Neural progenitor cell (in vitro differentiated cells): ENCODE measurements around the gene ESYT2. TPM values are rescaled to one million over a fixed set of nuclear protein-coding genes. Genes with fewer than 3 reads are reported as not detected.

ENCODE experiments used
- DNase-seq: peaks from one replicate; pipeline ENCODE4 v3.0.0-alpha.2; 2016; ENCODE audit warnings: low spot score
- H2AFZ ChIP-seq: fragments of 200-600 bp; sonication (generic); replicated peaks from 2 replicates; pipeline ENCODE4 v1.6.1; 2016; ENCODE audit warnings: antibody characterized with exemption
- H3F3A ChIP-seq: fragments of 200-600 bp; sonication (generic); 2 replicates; pipeline ENCODE4 v1.6.1; 2016; ENCODE audit warnings: antibody characterized with exemption, low read depth
- H3K27ac ChIP-seq: fragments of 200-600 bp; sonication (generic); 2 replicates; pipeline ENCODE4 v1.5.1; 2016; ENCODE audit warnings: mild to moderate bottlenecking
- H3K27me3 ChIP-seq: fragments of 200-600 bp; sonication (generic); 2 replicates; pipeline ENCODE4 v1.6.1; 2016; ENCODE audit warnings: mild to moderate bottlenecking, moderate library complexity
- H3K36me3 ChIP-seq: fragments of 200-600 bp; sonication (generic); 2 replicates; pipeline ENCODE4 v1.5.1; 2016
- H3K4me1 ChIP-seq: fragments of 200-600 bp; sonication (generic); 2 replicates; pipeline ENCODE4 v1.6.1; 2016; ENCODE audit warnings: mixed run types
- H3K4me2 ChIP-seq: fragments of 200-600 bp; sonication (generic); 2 replicates; pipeline ENCODE4 v1.6.1; 2016
- H3K4me3 ChIP-seq: fragments of 200-600 bp; sonication (generic); 2 replicates; pipeline ENCODE4 v1.5.1; 2016
- H3K79me2 ChIP-seq: fragments of 200-600 bp; sonication (generic); 2 replicates; pipeline ENCODE4 v1.6.1; 2016; ENCODE audit warnings: low read depth
- H3K9ac ChIP-seq: fragments of 200-600 bp; sonication (generic); 2 replicates; pipeline ENCODE4 v1.6.1; 2016
- H3K9me3 ChIP-seq: fragments of 200-600 bp; sonication (generic); 2 replicates; pipeline ENCODE4 v1.5.1; 2016; ENCODE audit warnings: low read depth
- H4K20me1 ChIP-seq: fragments of 200-600 bp; sonication (generic); 2 replicates; pipeline ENCODE4 v1.6.1; 2016; ENCODE audit warnings: low read depth
- H3K27ac Mint-ChIP-seq: 3 replicates; pipeline ENCODE4 v1.8.0; 2021; ENCODE audit warnings: mixed read lengths
- H3K27me3 Mint-ChIP-seq: 2 replicates; pipeline ENCODE4 v1.8.0; 2022; ENCODE audit warnings: low read depth, mild to moderate bottlenecking, inconsistent platforms, moderate library complexity, mixed read lengths; ENCODE audit not compliant: insufficient read depth
- H3K36me3 Mint-ChIP-seq: 3 replicates; pipeline ENCODE4 v1.8.0; 2021; ENCODE audit warnings: mixed read lengths
- H3K4me1 Mint-ChIP-seq: 3 replicates; pipeline ENCODE4 v1.8.0; 2021; ENCODE audit warnings: mixed read lengths
- H3K4me3 Mint-ChIP-seq: 3 replicates; pipeline ENCODE4 v1.8.0; 2021; ENCODE audit warnings: mild to moderate bottlenecking, moderate library complexity, mixed read lengths
- H3K9me3 Mint-ChIP-seq: 3 replicates; pipeline ENCODE4 v1.8.0; 2020; ENCODE audit warnings: mixed read lengths
- CTCF ChIP-seq: fragments of 200-600 bp; sonication (generic); IDR thresholded peaks from 2 replicates; pipeline ENCODE4 v1.5.1; 2017; ENCODE audit warnings: antibody characterized with exemption, mild to moderate bottlenecking
- EZH2 ChIP-seq: fragments of 200-600 bp; sonication (generic); IDR thresholded peaks from 2 replicates; pipeline ENCODE4 v1.6.1; 2017; ENCODE audit warnings: antibody characterized with exemption, mild to moderate bottlenecking, moderate library complexity
- EZH2phosphoT487 ChIP-seq: fragments of 200-600 bp; sonication (generic); IDR thresholded peaks from 2 replicates; pipeline ENCODE4 v1.6.1; 2017; ENCODE audit warnings: antibody characterized with exemption
- total RNA-seq: library from RNA; depleted of rRNA; stranded (reverse); fragments of >200 nt; gene quantifications from 2 replicates; pipeline ENCODE4 v1.2.3, GENCODE V29; 2015; ENCODE audit warnings: low replicate concordance

Gene ESYT2
- total RNA-seq, 1 donor from 2014 or later = 33.4 TPM

- Histone ChIP-seq H3K9me3 (no peaks in the 10 kb centered on the region), H3K79me2 (no peaks in the 10 kb centered on the region), H3K36me3 (no peaks in the 10 kb centered on the region), H3F3A (peaks cover 14% of the 10 kb centered on the region), H2AFZ (no peak overlapping the region), H4K20me1 (no peaks in the 10 kb centered on the region), H3K27me3 (no peaks in the 10 kb centered on the region), H3K27ac (no peak overlapping the region), H3K4me2 (no peak overlapping the region), H3K4me1 (no peaks in the 10 kb centered on the region), H3K9ac (no peak overlapping the region), H3K4me3 (no peak overlapping the region)
- peaks cover 7% of the 10 kb centered on the region for H3K27me3 Mint-ChIP-seq
- peaks cover 13% of the 10 kb centered on the region for H3K4me1 Mint-ChIP-seq
- TF ChIP-seq EZH2phosphoT487 (no peak), CTCF (no peak), EZH2 (no peak)
- no peaks in the 10 kb centered on the region for H3K36me3 Mint-ChIP-seq
- no peak overlapping the region for H3K4me3 Mint-ChIP-seq
- DNase-seq = no peak
- no peak overlapping the region for H3K27ac Mint-ChIP-seq
- H3K9me3 Mint-ChIP-seq = peaks cover 3% of the 10 kb centered on the region
Measured at GRCh38 chr7:158834878-158835784, 5.8 kb upstream of the ESYT2 start.

- Mint-ChIP-seq H3K27ac (no peak overlapping the region), H3K4me3 (no peak overlapping the region), H3K9me3 (peaks cover 3% of the 10 kb centered on the region), H3K4me1 (peaks cover 14% of the 10 kb centered on the region), H3K36me3 (no peaks in the 10 kb centered on the region), H3K27me3 (peaks cover 7% of the 10 kb centered on the region)
- Histone ChIP-seq H3K27ac (no peak overlapping the region), H3K9ac (no peak overlapping the region), H3K4me2 (no peak overlapping the region), H3K36me3 (no peaks in the 10 kb centered on the region), H3K27me3 (no peaks in the 10 kb centered on the region), H3K4me1 (no peaks in the 10 kb centered on the region), H3K9me3 (no peaks in the 10 kb centered on the region), H3K4me3 (no peak overlapping the region), H4K20me1 (peaks cover 3% of the 10 kb centered on the region), H3K79me2 (peaks cover 4% of the 10 kb centered on the region), H2AFZ (no peak overlapping the region), H3F3A (peaks cover 26% of the 10 kb centered on the region)
- no peak for DNase-seq
- TF ChIP-seq EZH2 (no peak), CTCF (no peak), EZH2phosphoT487 (no peak)
Measured at GRCh38 chr7:158832994-158833393, 3.7 kb upstream of the ESYT2 start.

GRCh38 chr7:158831738-158832091, 2.4 kb upstream of the ESYT2 start:
- no peak overlapping the region for H3K27ac Mint-ChIP-seq
- Histone ChIP-seq H3K4me2 (no peak overlapping the region), H3K27ac (no peak overlapping the region), H3K4me3 (no peak overlapping the region), H4K20me1 (peaks cover 16% of the 10 kb centered on the region), H3K9me3 (no peaks in the 10 kb centered on the region), H3K36me3 (no peaks in the 10 kb centered on the region), H3K79me2 (peaks cover 17% of the 10 kb centered on the region), H3F3A (peaks cover 26% of the 10 kb centered on the region), H3K4me1 (peaks cover 5% of the 10 kb centered on the region), H3K9ac (no peak overlapping the region), H2AFZ (no peak overlapping the region), H3K27me3 (no peaks in the 10 kb centered on the region)
- peaks cover 2% of the 10 kb centered on the region for H3K36me3 Mint-ChIP-seq
- peaks cover 23% of the 10 kb centered on the region for H3K4me1 Mint-ChIP-seq
- peaks cover 3% of the 10 kb centered on the region for H3K9me3 Mint-ChIP-seq
- no peak for DNase-seq
- peaks cover 7% of the 10 kb centered on the region for H3K27me3 Mint-ChIP-seq
- no peak for TF ChIP-seq CTCF
- no peak for TF ChIP-seq EZH2
- no peak for TF ChIP-seq EZH2phosphoT487
- H3K4me3 Mint-ChIP-seq = peak overlapping the region; percentile 87
